Stimulated activated CD4-positive, alpha-beta T cell treated with anti-CD3 and anti-CD28 coated beads, Interleukin-4, amount 100 ng/mL, for 4 hours (primary cell): ENCODE measurements around the gene HCN2.

Experiments
- DNase-seq, 2 experiments: peaks; one replicate each; pipeline ENCODE4 v3.0.0-alpha.2; 2020

Gene HCN2

GRCh38 chr19:589693-590395 is at the start of gene HCN2:
Gene HCN2, plus strand, starts transcription at chr19:589881. Its CDS starts 65 bp downstream, at chr19:589946.
- no peak for DNase-seq

- DNase-seq, result no peak
Observed at GRCh38 chr19:540867-541637, 48.6 kb upstream of the HCN2 start.

- DNase-seq, result no peak
Observed at GRCh38 chr19:541699-542098, 48.0 kb upstream of the HCN2 start.

GRCh38 chr19:542173-542866 is 47.4 kb upstream of the HCN2 start:
- DNase-seq, result no peak

- peak; percentile 69 to 78 for DNase-seq
Observed at GRCh38 chr19:543910-544608, 45.6 kb upstream of the HCN2 start, which contains the start of gene GZMM. Gene GZMM, plus strand, starts transcription at chr19:544053. Its CDS starts 19 bp downstream, at chr19:544072.

- no peak for DNase-seq
Observed at GRCh38 chr19:547117-547516, 42.6 kb upstream of the HCN2 start.

- DNase-seq, result no peak
Observed at GRCh38 chr19:547836-548720, 41.6 kb upstream of the HCN2 start.

- DNase-seq, result no peak
Observed at GRCh38 chr19:548886-549830, 40.5 kb upstream of the HCN2 start.

GRCh38 chr19:554817-555216 is 34.9 kb upstream of the HCN2 start:
- DNase-seq, result no peak

- no peak for DNase-seq
Observed at GRCh38 chr19:555474-555808, 34.2 kb upstream of the HCN2 start.

GRCh38 chr19:556611-557382 is 32.9 kb upstream of the HCN2 start:
- DNase-seq, result no peak

GRCh38 chr19:558770-559439 is 30.8 kb upstream of the HCN2 start:
- DNase-seq, result no peak

- DNase-seq, result no peak
Observed at GRCh38 chr19:560121-560520, 29.6 kb upstream of the HCN2 start.

GRCh38 chr19:566403-566802 is 23.3 kb upstream of the HCN2 start:
- no peak for DNase-seq

- no peak for DNase-seq
Observed at GRCh38 chr19:566844-567243, 22.8 kb upstream of the HCN2 start.

GRCh38 chr19:567296-567900 is 22.3 kb upstream of the HCN2 start:
- DNase-seq, result no peak

- DNase-seq, result no peak
Observed at GRCh38 chr19:570251-570686, 19.4 kb upstream of the HCN2 start.

GRCh38 chr19:570937-571565 is 18.6 kb upstream of the HCN2 start:
- DNase-seq, result peak; percentile 33 to 35

GRCh38 chr19:571566-571974 is 18.1 kb upstream of the HCN2 start:
- DNase-seq, result no peak
